CD14-positive monocyte (primary cell): ENCODE results near the gene KPRP. TPM values are rescaled to one million over a fixed set of nuclear protein-coding genes. Genes with fewer than 3 reads are reported as not detected.
A peak's percentile ranks its signal among the peaks of the same experiment; 100 is the strongest.

Source experiments
- DNase-seq, 3 donors: peaks; one replicate each; pipeline ENCODE4 v3.0.0-alpha.2; 2011 to 2022
- H2AFZ ChIP-seq: 2 replicates; pipeline ENCODE4 v1.6.0; 2012; ENCODE audit warnings: mild to moderate bottlenecking, low read depth, low read length, inconsistent platforms; ENCODE audit not compliant: insufficient read depth, poor library complexity, severe bottlenecking
- H3K27ac ChIP-seq, 2 donors: 1 replicate in 1 of 2; 2 replicates in 1 of 2; pipeline ENCODE4 v1.5.1; 2012 to 2013; ENCODE audit warnings: low read length in 2 of 2, control low read depth in 1 of 2, inconsistent platforms in 1 of 2, low read depth in 1 of 2, mild to moderate bottlenecking in 1 of 2
- H3K27me3 ChIP-seq, 2 donors: one replicate each; pipeline versions ENCODE4 v1.6.0 to v1.6.1; 2011 to 2013; ENCODE audit warnings: low read length in 2 of 2; ENCODE audit not compliant: control insufficient read depth in 2 of 2, insufficient read depth in 2 of 2
- H3K36me3 ChIP-seq, 2 donors: replicated peaks in 1 of 2; 1 replicate in 1 of 2; 2 replicates in 1 of 2; pipeline versions ENCODE4 v1.5.1 to v1.6.1; 2012 to 2013; ENCODE audit warnings: low read length in 2 of 2, control low read depth in 1 of 2, inconsistent platforms in 1 of 2, mild to moderate bottlenecking in 1 of 2; ENCODE audit not compliant: insufficient read depth in 2 of 2, control insufficient read depth in 1 of 2
- H3K4me1 ChIP-seq, 2 donors: 1 replicate in 1 of 2; 2 replicates in 1 of 2; pipeline versions ENCODE4 v1.5.1 to v1.6.1; 2012 to 2013; ENCODE audit warnings: low read length in 2 of 2, control low read depth in 1 of 2, inconsistent platforms in 1 of 2, mild to moderate bottlenecking in 1 of 2, moderate library complexity in 1 of 2; ENCODE audit not compliant: insufficient read depth in 2 of 2, control insufficient read depth in 1 of 2
- H3K4me2 ChIP-seq: replicated peaks from 2 replicates; pipeline ENCODE3; 2012; ENCODE audit warnings: low read length, moderate library complexity, mild to moderate bottlenecking; ENCODE audit not compliant: poor library complexity, severe bottlenecking; ENCODE audit errors: extremely low read depth
- H3K4me3 ChIP-seq, 3 experiments: fragments of 200-600 bp in 1 of 3; sonication (generic) in 1 of 3; replicated peaks in 1 of 3; 1 replicate in 2 of 3; 2 replicates in 1 of 3; pipeline ENCODE4 v1.5.1; 2011 to 2013; ENCODE audit warnings: low read length in 3 of 3, mild to moderate bottlenecking in 3 of 3, control low read depth in 2 of 3, low read depth in 2 of 3, inconsistent platforms in 1 of 3, moderate library complexity in 1 of 3
- H3K79me2 ChIP-seq: 2 replicates; pipeline ENCODE4 v1.6.0; 2012; ENCODE audit warnings: mild to moderate bottlenecking, control low read depth, inconsistent platforms, low read length, moderate library complexity; ENCODE audit not compliant: insufficient read depth
- H3K9ac ChIP-seq: 2 replicates; pipeline ENCODE4 v1.6.0; 2017; ENCODE audit warnings: low read length, mild to moderate bottlenecking; ENCODE audit not compliant: insufficient read depth, poor library complexity, severe bottlenecking
- H3K9me3 ChIP-seq, 2 donors: replicated peaks in 1 of 2; 1 replicate in 1 of 2; 2 replicates in 1 of 2; pipeline versions ENCODE4 v1.5.1 to v1.6.1; 2012 to 2013; ENCODE audit warnings: low read length in 2 of 2, control low read depth in 1 of 2; ENCODE audit not compliant: control insufficient read depth in 1 of 2, insufficient read depth in 1 of 2
- H4K20me1 ChIP-seq: 2 replicates; pipeline ENCODE4 v1.6.0; 2012; ENCODE audit warnings: mild to moderate bottlenecking, low read length, control low read depth, moderate library complexity; ENCODE audit not compliant: insufficient read depth
- H3K27ac Mint-ChIP-seq, 7 donors: one replicate each; pipeline ENCODE4 v1.8.0; 2020; ENCODE audit warnings: mild to moderate bottlenecking in 7 of 7, mixed read lengths in 7 of 7, moderate library complexity in 6 of 7, inconsistent platforms in 2 of 7
- H3K27me3 Mint-ChIP-seq, 3 donors: one replicate each; pipeline ENCODE4 v1.8.0; 2021 to 2022; ENCODE audit warnings: low read depth in 3 of 3, mild to moderate bottlenecking in 3 of 3, mixed read lengths in 3 of 3, moderate library complexity in 3 of 3, inconsistent platforms in 1 of 3
- H3K36me3 Mint-ChIP-seq, 2 donors: one replicate each; pipeline ENCODE4 v1.8.0; 2020; ENCODE audit warnings: mixed read lengths in 2 of 2, inconsistent platforms in 1 of 2, mild to moderate bottlenecking in 1 of 2
- H3K4me1 Mint-ChIP-seq: one replicate; pipeline ENCODE4 v1.8.0; 2020; ENCODE audit warnings: mild to moderate bottlenecking, mixed read lengths
- H3K4me3 Mint-ChIP-seq, 2 donors: one replicate each; pipeline ENCODE4 v1.8.0; 2020; ENCODE audit warnings: mild to moderate bottlenecking in 2 of 2, mixed read lengths in 2 of 2, moderate library complexity in 1 of 2
- H3K9me3 Mint-ChIP-seq, 7 donors: one replicate each; pipeline ENCODE4 v1.8.0; 2020 to 2022; ENCODE audit warnings: mixed read lengths in 7 of 7, mild to moderate bottlenecking in 6 of 7, moderate library complexity in 6 of 7, inconsistent platforms in 2 of 7
- WGBS: methylation state at CpG from one replicate; pipeline ENCODE4 v1.1.5; 2013; ENCODE audit warnings: missing lambda C conversion rate; ENCODE audit not compliant: insufficient coverage; 5-methylcytosine and 5-hydroxymethylcytosine counted together
- intact Hi-C, 2 donors: fragments of 100-400 bp; cut with micrococcal nuclease; formaldehyde crosslinking; loops; one replicate each; pipeline versions ENCODE4 v1.15.0 to v1.15.1; 2023
- polyA plus RNA-seq, 3 donors: library from polyadenylated mRNA; depleted of rRNA in 1 of 3; unstranded in 2 of 3; stranded (reverse) in 1 of 3; fragments of 300-500 nt in 2 of 3; fragments of >200 nt in 1 of 3; fragmentation: Illumina TruSeq in 2 of 3; gene quantifications; 1 replicate in 2 of 3; 2 replicates in 1 of 3; pipeline ENCODE4 v1.2.3, GENCODE V29; 2012 to 2021
- TF ChIP-seq, protein P1 (sequence below): fragments of 200-600 bp; IDR thresholded peaks from one replicate; pipeline ENCODE4 v1.8.0; 2022; ENCODE audit warnings: antibody characterized with exemption, mild to moderate bottlenecking

KPRP gene
- polyA plus RNA-seq, 3 donors = not detected

DNA sequence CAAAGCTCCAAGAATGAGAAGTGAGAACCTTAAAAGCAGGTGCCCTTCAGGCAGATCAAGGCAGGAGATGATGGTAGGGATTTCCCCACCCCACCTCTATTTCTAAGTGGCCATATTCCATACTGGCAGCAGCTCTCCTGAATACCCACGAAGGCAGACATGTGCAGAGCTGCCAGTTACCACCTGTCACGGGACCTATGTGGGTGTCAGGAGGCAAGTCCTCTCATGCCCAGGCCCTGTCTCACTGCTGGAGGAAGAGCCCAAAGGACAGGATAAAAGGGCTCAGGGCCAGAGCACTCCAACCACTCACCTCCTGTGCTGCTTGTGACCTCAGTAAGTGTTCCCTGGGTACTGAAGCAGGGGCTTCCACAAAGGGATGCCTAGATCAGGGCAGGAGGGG, 53.2 kb downstream of the KPRP start:
- Histone ChIP-seq H2AFZ (no peak overlapping the region), H3K4me3 (no peak overlapping the region), H3K79me2 (no peaks in the 10 kb centered on the region), H3K9me3 (no peaks in the 10 kb centered on the region), H4K20me1 (no peaks in the 10 kb centered on the region), H3K36me3 (no peaks in the 10 kb centered on the region), H3K9ac (no peak overlapping the region), H3K4me2 (no peak overlapping the region), H3K4me1 (no peaks in the 10 kb centered on the region), H3K27me3 (peaks cover 2 to 3% of the 10 kb centered on the region in 2 donors), H3K27ac (no peak overlapping the region)
- Mint-ChIP-seq H3K27ac (peak overlapping the region in 1 of 7 donors; percentile 38), H3K4me1 (no peaks in the 10 kb centered on the region), H3K27me3 (peaks cover 4 to 9% (median 6%) of the 10 kb centered on the region in 3 donors), H3K9me3 (peaks cover 0 to 3% (median 1%) of the 10 kb centered on the region in 7 donors), H3K4me3 (no peak overlapping the region), H3K36me3 (no peaks in the 10 kb centered on the region)
- WGBS = 89% methylated on average over 2 of the region's 2 CpGs
- TF ChIP-seq, protein P1, sequence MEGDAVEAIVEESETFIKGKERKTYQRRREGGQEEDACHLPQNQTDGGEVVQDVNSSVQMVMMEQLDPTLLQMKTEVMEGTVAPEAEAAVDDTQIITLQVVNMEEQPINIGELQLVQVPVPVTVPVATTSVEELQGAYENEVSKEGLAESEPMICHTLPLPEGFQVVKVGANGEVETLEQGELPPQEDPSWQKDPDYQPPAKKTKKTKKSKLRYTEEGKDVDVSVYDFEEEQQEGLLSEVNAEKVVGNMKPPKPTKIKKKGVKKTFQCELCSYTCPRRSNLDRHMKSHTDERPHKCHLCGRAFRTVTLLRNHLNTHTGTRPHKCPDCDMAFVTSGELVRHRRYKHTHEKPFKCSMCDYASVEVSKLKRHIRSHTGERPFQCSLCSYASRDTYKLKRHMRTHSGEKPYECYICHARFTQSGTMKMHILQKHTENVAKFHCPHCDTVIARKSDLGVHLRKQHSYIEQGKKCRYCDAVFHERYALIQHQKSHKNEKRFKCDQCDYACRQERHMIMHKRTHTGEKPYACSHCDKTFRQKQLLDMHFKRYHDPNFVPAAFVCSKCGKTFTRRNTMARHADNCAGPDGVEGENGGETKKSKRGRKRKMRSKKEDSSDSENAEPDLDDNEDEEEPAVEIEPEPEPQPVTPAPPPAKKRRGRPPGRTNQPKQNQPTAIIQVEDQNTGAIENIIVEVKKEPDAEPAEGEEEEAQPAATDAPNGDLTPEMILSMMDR = no peak
- no peak for DNase-seq
- intact Hi-C loops = no loop called here

Other genes with a start within 250 kb of the KPRP start
- not detected for gene LCE5A, start 247.2 kb upstream of the KPRP start, polyA plus RNA-seq
- gene CRCT1, start 243.5 kb upstream of the KPRP start, polyA plus RNA-seq = not detected
- gene LCE3E, start 191.2 kb upstream of the KPRP start, polyA plus RNA-seq = not detected
- not detected for gene LCE3D, start 177.5 kb upstream of the KPRP start, polyA plus RNA-seq
- not detected for gene LCE3C, start 157.8 kb upstream of the KPRP start, polyA plus RNA-seq
- gene LCE3B, start 144.2 kb upstream of the KPRP start, polyA plus RNA-seq = not detected
- not detected for gene LCE3A, start 134.9 kb upstream of the KPRP start, polyA plus RNA-seq
- gene LCE2D, start 94.6 kb upstream of the KPRP start, polyA plus RNA-seq = not detected
- gene LCE2C, start 82.7 kb upstream of the KPRP start, polyA plus RNA-seq = not detected
- gene LCE2B, start 71.9 kb upstream of the KPRP start, polyA plus RNA-seq = not detected
- gene LCE2A, start 59.7 kb upstream of the KPRP start, polyA plus RNA-seq = not detected
- not detected for gene LCE4A, start 49.9 kb upstream of the KPRP start, polyA plus RNA-seq
- not detected for gene LCE1F, start 17.1 kb downstream of the KPRP start, polyA plus RNA-seq
- not detected for gene LCE1E, start 28.2 kb downstream of the KPRP start, polyA plus RNA-seq
- gene LCE1D, start 38.7 kb downstream of the KPRP start, polyA plus RNA-seq = not detected
- not detected for gene LCE1C, start 48.6 kb downstream of the KPRP start, polyA plus RNA-seq
- not detected for gene LCE1B, start 53.9 kb downstream of the KPRP start, polyA plus RNA-seq
- not detected for gene LCE1A, start 69.4 kb downstream of the KPRP start, polyA plus RNA-seq
- gene LCE6A, start 84.8 kb downstream of the KPRP start, polyA plus RNA-seq = not detected
- gene LCE7A, start 102.0 kb downstream of the KPRP start, polyA plus RNA-seq = not detected
- not detected for gene SMCP, start 120.3 kb downstream of the KPRP start, polyA plus RNA-seq
- gene IVL, start 150.5 kb downstream of the KPRP start, polyA plus RNA-seq = not detected
- not detected for gene SPRR5, start 189.2 kb downstream of the KPRP start, polyA plus RNA-seq
- gene SPRR4, start 212.6 kb downstream of the KPRP start, polyA plus RNA-seq = not detected
- gene SPRR1A, start 226.1 kb downstream of the KPRP start, polyA plus RNA-seq = not detected
- gene SPRR3, start 243.7 kb downstream of the KPRP start, polyA plus RNA-seq = not detected